H1 (cell line): ENCODE results near the gene NOP16. TPM values are rescaled to one million over a fixed set of nuclear protein-coding genes. Genes with fewer than 3 reads are reported as not detected.

Experiments used
- E2F6 ChIP-seq: IDR thresholded peaks from 2 replicates; pipeline ENCODE4 v1.6.1; 2012; ENCODE audit warnings: inconsistent platforms
- NANOG ChIP-seq: IDR thresholded peaks from 2 replicates; pipeline ENCODE4 v1.6.1; 2011; ENCODE audit warnings: low read length, low read depth, mild to moderate bottlenecking, inconsistent platforms; ENCODE audit not compliant: insufficient read depth, poor library complexity, severe bottlenecking
- PHF8 ChIP-seq: fragments of 200-600 bp; sonication (generic); conservative IDR thresholded peaks from 2 replicates; pipeline ENCODE4 v1.7.1; 2012; ENCODE audit warnings: low read depth, mild to moderate bottlenecking, inconsistent platforms, low read length, moderate library complexity
- TCF12 ChIP-seq: IDR thresholded peaks from 2 replicates; pipeline ENCODE4 v1.6.1; 2011; ENCODE audit warnings: low read depth, mild to moderate bottlenecking, low read length
- YY1 ChIP-seq: IDR thresholded peaks from 2 replicates; pipeline ENCODE4 v1.6.1; 2011; ENCODE audit warnings: low read depth, mild to moderate bottlenecking, low read length
- polyA plus RNA-seq, 7 experiments: library from polyadenylated mRNA; depleted of rRNA in 3 of 7; stranded (reverse) in 5 of 7; unstranded in 2 of 7; fragments of >200 nt in 5 of 7; fragments of 200-250 nt in 2 of 7; gene quantifications; 1 replicate in 5 of 7; 2 replicates in 1 of 7; 4 replicates in 1 of 7; pipeline versions ENCODE4 v1.2.1 to v1.2.3, GENCODE V29; 2011 to 2013; ENCODE audit warnings: missing spikeins in 2 of 7, mixed read lengths in 2 of 7
- total RNA-seq: library from RNA; stranded (reverse); fragmentation: NEBNext Ultra II Directional; extraction: Animal tissue kit (Norgen Biotek cat#: 25700); gene quantifications from 2 replicates; pipeline ENCODE4 v1.2.1, GENCODE V29; 2021

NOP16 gene
- total and polyA plus RNA-seq, 2 of the 8 experiments (the other 6 are each of a cell fraction or from before 2014, with no cell fraction given) = 46.9 to 65.2 TPM

DNA sequence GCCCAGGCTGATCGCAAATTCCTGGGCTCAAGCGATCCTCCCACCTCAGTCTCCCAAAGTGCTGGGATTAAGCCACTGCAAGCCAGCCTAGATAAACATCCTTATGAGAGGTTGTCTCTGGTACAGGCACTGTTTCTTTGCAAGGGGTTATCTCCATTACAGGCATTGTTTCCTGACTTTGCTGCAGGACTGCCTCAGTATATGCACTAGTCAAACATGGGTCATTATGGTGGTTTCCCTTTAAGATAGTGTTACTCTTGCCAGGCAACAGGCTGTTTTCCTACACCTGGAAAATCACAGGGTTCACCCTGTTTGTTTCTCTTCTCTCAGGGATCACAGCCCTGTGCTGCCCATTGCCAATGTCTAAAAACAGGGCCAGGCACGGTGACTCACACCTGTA is 35.8 kb upstream of the NOP16 start (continued):
- TF ChIP-seq PHF8 (no peak), NANOG (no peak), TCF12 (no peak), YY1 (no peak), E2F6 (no peak)
